Left ventricle myocardium inferior (tissue), 1 donor: ENCODE results near the gene LRP1B. TPM values are rescaled to one million over a fixed set of nuclear protein-coding genes. Genes with fewer than 3 reads are reported as not detected.

ENCODE experiments used
- DNase-seq: peaks from one replicate; pipeline ENCODE4 v3.0.0-alpha.2; 2020
- H3K27ac ChIP-seq: fragments of 200-600 bp; replicated peaks from 2 replicates; pipeline ENCODE4 v1.8.0; 2021
- H3K27me3 ChIP-seq: fragments of 200-600 bp; 2 replicates; pipeline ENCODE4 v1.8.0; 2021; ENCODE audit warnings: low read depth
- H3K36me3 ChIP-seq: fragments of 200-600 bp; 2 replicates; pipeline ENCODE4 v1.8.0; 2021
- H3K4me1 ChIP-seq: fragments of 200-600 bp; 2 replicates; pipeline ENCODE4 v1.8.0; 2021
- H3K4me3 ChIP-seq: fragments of 200-600 bp; 2 replicates; pipeline ENCODE4 v1.8.0; 2021; ENCODE audit warnings: mild to moderate bottlenecking, moderate library complexity
- H3K9me3 ChIP-seq: fragments of 200-600 bp; replicated peaks from 2 replicates; pipeline ENCODE4 v1.8.0; 2021
- intact Hi-C: fragments of 100-400 bp; cut with micrococcal nuclease; formaldehyde crosslinking; loops from one replicate; pipeline ENCODE4 v1.11.0; 2022
- total RNA-seq: library from RNA; stranded (reverse); fragmentation: NEBNext Ultra II Directional; extraction: Animal tissue kit (Norgen Biotek cat#: 25700); gene quantifications from one replicate; pipeline ENCODE4 v1.2.1, GENCODE V29; 2021
- TF ChIP-seq, protein P1 (sequence below): fragments of 200-600 bp; IDR thresholded peaks from 2 replicates; pipeline ENCODE4 v1.8.0; 2021; ENCODE audit warnings: antibody characterized with exemption, mild to moderate bottlenecking, borderline replicate concordance
- donor health status: DM: no; HTN: yes; CAD: no; lungs with severe emphysema.

The LRP1B gene
- total RNA-seq, 1 donor from 2014 or later: 0.08 TPM

GRCh38 chr2:141888987-141889555, 241.7 kb downstream of the LRP1B start:
- TF ChIP-seq, protein P1, sequence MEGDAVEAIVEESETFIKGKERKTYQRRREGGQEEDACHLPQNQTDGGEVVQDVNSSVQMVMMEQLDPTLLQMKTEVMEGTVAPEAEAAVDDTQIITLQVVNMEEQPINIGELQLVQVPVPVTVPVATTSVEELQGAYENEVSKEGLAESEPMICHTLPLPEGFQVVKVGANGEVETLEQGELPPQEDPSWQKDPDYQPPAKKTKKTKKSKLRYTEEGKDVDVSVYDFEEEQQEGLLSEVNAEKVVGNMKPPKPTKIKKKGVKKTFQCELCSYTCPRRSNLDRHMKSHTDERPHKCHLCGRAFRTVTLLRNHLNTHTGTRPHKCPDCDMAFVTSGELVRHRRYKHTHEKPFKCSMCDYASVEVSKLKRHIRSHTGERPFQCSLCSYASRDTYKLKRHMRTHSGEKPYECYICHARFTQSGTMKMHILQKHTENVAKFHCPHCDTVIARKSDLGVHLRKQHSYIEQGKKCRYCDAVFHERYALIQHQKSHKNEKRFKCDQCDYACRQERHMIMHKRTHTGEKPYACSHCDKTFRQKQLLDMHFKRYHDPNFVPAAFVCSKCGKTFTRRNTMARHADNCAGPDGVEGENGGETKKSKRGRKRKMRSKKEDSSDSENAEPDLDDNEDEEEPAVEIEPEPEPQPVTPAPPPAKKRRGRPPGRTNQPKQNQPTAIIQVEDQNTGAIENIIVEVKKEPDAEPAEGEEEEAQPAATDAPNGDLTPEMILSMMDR: no peak
- H3K4me1 ChIP-seq: no peaks in the 10 kb centered on the region
- H3K27me3 ChIP-seq: no peaks in the 10 kb centered on the region
- DNase-seq: no peak
- H3K27ac ChIP-seq: no peak overlapping the region
- H3K4me3 ChIP-seq: no peak overlapping the region
- no peaks in the 10 kb centered on the region for H3K9me3 ChIP-seq
- intact Hi-C loops: no loop called here
- H3K36me3 ChIP-seq: no peaks in the 10 kb centered on the region

DNA sequence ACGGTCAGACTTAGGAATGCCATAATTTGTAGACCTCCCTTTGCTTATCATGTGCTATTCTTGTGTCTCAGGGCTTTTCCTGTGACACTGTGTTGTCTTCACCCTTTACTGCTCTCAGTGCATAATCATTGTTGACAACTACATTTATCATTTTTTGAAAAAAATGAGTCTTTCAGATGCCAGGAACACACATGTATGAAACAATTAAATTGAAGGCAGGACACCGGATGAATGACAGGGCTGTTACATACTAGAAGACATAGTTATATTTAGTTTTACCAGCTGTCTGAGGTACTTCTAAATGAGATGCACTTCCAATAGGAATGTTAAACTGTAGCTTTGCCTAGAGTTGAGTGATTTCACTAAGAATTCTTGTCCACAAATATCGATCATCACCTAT, 243.5 kb downstream of the LRP1B start:
- no peak for DNase-seq
- intact Hi-C loops: no loop called here
- TF ChIP-seq, protein P1: no peak
- no peaks in the 10 kb centered on the region for H3K27me3 ChIP-seq
- H3K9me3 ChIP-seq: no peaks in the 10 kb centered on the region
- no peaks in the 10 kb centered on the region for H3K36me3 ChIP-seq
- no peak overlapping the region for H3K27ac ChIP-seq
- H3K4me3 ChIP-seq: no peak overlapping the region
- no peaks in the 10 kb centered on the region for H3K4me1 ChIP-seq

DNA sequence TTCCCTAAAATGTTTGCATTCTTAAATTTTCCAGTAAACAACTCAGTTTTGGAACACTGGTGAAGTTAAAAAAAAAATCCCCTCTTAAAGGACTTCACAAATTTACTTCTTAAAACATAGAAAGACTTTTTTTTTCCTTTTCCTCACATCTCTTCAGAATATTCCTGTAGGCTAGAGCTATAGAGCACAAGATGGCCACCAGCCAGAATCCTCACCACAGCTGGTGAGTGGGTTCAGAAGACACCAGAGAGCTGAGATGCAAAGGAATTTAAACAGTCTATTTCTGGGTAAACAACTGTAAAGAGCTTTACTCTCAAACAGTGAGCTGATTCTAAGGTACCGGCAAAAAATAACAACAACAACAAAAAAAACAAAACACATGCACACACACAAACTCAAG, 252.8 kb downstream of the LRP1B start:
- no peak for DNase-seq
- intact Hi-C loops: no loop called here
- Histone ChIP-seq H3K9me3 (no peaks in the 10 kb centered on the region), H3K36me3 (no peaks in the 10 kb centered on the region), H3K4me3 (no peak overlapping the region), H3K27me3 (no peaks in the 10 kb centered on the region), H3K27ac (no peak overlapping the region), H3K4me1 (no peaks in the 10 kb centered on the region)
- TF ChIP-seq, protein P1: no peak

DNA sequence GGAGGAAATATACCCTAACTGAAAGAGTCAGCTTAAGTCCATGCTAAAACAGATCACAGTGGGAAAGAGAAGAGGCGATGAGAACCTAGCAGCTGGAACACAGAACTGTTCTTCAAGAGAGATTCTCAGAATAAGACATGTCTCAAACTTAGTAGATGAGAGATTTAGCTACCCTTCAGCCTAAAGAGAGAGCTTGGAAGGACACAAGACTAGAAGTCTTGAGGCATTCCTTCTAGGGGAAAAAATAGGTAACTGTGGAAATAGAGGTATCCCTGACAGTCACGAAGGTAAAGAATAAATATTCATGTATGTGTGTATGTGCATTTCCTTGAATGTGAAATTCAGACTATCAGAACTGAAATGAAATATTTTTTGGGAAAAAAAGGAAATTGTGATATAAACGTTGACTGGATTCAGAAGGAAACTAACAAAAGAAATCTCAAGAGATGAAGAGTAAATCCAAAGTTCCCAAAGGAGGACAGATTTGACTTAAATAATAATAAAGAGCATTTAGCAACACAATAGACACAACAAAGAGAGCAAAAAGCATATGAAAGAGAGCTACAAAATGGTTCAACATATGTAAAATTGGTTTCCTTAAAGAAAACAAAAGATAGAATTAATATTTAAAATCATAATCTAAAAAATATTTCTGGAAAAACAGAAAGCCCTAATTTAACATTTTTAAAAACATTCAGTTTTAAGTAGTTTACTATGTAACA, 258.7 kb downstream of the LRP1B start:
- H3K27me3 ChIP-seq: no peaks in the 10 kb centered on the region
- TF ChIP-seq, protein P1: no peak
- intact Hi-C loops: no loop called here
- no peak for DNase-seq
- no peaks in the 10 kb centered on the region for H3K36me3 ChIP-seq
- no peak overlapping the region for H3K4me3 ChIP-seq
- H3K27ac ChIP-seq: no peak overlapping the region
- H3K4me1 ChIP-seq: no peaks in the 10 kb centered on the region
- H3K9me3 ChIP-seq: peaks cover 12% of the 10 kb centered on the region

DNA sequence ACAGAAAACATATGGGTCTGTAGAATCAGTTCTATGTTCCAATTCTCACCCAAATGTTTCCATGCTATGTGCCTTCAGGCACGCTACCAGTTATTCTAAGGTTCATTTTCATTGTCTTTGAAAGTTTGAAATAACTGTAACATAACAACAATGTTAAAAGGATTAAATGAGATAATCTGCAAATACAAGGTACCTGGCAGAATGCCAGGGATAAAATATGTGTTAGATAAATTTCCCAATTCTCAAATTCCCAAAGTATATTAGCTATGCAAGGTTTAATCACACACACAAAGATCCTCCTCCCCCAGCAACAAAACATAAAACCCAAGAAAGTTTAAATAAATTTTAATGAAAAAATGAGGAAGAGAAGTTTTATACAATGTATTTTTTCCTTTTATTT, 261.2 kb downstream of the LRP1B start:
- Histone ChIP-seq H3K9me3 (peaks cover 12% of the 10 kb centered on the region), H3K27ac (no peak overlapping the region), H3K4me3 (no peak overlapping the region), H3K4me1 (no peaks in the 10 kb centered on the region), H3K36me3 (no peaks in the 10 kb centered on the region), H3K27me3 (no peaks in the 10 kb centered on the region)
- no peak for DNase-seq
- intact Hi-C loops: no loop called here
- TF ChIP-seq, protein P1: no peak
